H1 (cell line): ENCODE data around the gene RASGEF1B. TPM values are rescaled to one million over a fixed set of nuclear protein-coding genes. Genes with fewer than 3 reads are reported as not detected.

Experiments used
- CTCF ChIA-PET: fragments of 300-600 bp; sonication (Branson Sonifier 250); formaldehyde crosslinking; loops from one replicate; lab custom pipeline; 2021; ENCODE audit not compliant: partially characterized antibody; lab: Charles Lee
- POLR2A ChIA-PET: fragments of 300-600 bp; sonication (Branson Sonifier 250); formaldehyde crosslinking; loops from one replicate; lab custom pipeline; 2021; ENCODE audit warnings: inconsistent platforms; ENCODE audit not compliant: partially characterized antibody; lab: Charles Lee
- DNase-seq, 2 experiments: peaks; one replicate each; pipeline versions ENCODE4 v3.0.0 to v3.0.0-alpha.2; 2010 to 2022; ENCODE audit warnings: low spot score in 2 of 2, low read depth in 1 of 2, mixed read lengths in 1 of 2
- FAIRE-seq: peaks from 2 replicates; lab custom pipeline; 2011; peaks lifted over from hg19 to GRCh38; lab: Jason Lieb, UNC
- H2AFZ ChIP-seq: 2 replicates; pipeline ENCODE4 v1.8.1; 2012; ENCODE audit warnings: low read length, inconsistent platforms
- H2AK5ac ChIP-seq: 2 replicates; pipeline ENCODE4 v1.6.1; 2013; ENCODE audit warnings: low read depth, low read length
- H2BK120ac ChIP-seq: replicated peaks from 2 replicates; pipeline ENCODE3; 2013; ENCODE audit warnings: low read depth, low read length, inconsistent platforms
- H2BK12ac ChIP-seq: 2 replicates; pipeline ENCODE4 v1.6.1; 2013; ENCODE audit warnings: low read depth, low read length
- H2BK15ac ChIP-seq: 2 replicates; pipeline ENCODE4 v1.6.1; 2013; ENCODE audit warnings: low read length
- H2BK20ac ChIP-seq: 2 replicates; pipeline ENCODE4 v1.6.1; 2013; ENCODE audit warnings: low read length
- H2BK5ac ChIP-seq: 2 replicates; pipeline ENCODE4 v1.6.1; 2013; ENCODE audit warnings: low read depth, low read length
- H3K14ac ChIP-seq: 2 replicates; pipeline ENCODE4 v1.6.1; 2013; ENCODE audit warnings: inconsistent platforms; ENCODE audit not compliant: insufficient read length
- H3K18ac ChIP-seq: 2 replicates; pipeline ENCODE4 v1.6.1; 2013; ENCODE audit warnings: low read length; ENCODE audit errors: extremely low read depth
- H3K23ac ChIP-seq: 2 replicates; pipeline ENCODE4 v1.6.1; 2013; ENCODE audit warnings: inconsistent platforms; ENCODE audit not compliant: insufficient read length
- H3K23me2 ChIP-seq: 2 replicates; pipeline ENCODE4 v1.6.1; 2013; ENCODE audit warnings: low read depth, low read length
- H3K27ac ChIP-seq: 2 replicates; pipeline ENCODE4 v1.6.1; 2011; ENCODE audit warnings: low read depth, low read length, inconsistent platforms
- H3K27me3 ChIP-seq, 4 experiments: replicated peaks in 1 of 4; 1 replicate in 1 of 4; 2 replicates in 3 of 4; pipeline versions ENCODE4 v1.6.1 to v1.8.1; 2011 to 2013; ENCODE audit warnings: low read length in 3 of 4, mild to moderate bottlenecking in 3 of 4, inconsistent platforms in 2 of 4, mixed read lengths in 2 of 4, moderate library complexity in 1 of 4; ENCODE audit not compliant: control insufficient read depth in 3 of 4, insufficient read depth in 3 of 4; ENCODE audit errors: extremely low read depth in 1 of 4
- H3K36me3 ChIP-seq, 4 experiments: 2 replicates each; pipeline versions ENCODE4 v1.6.1 to v1.8.1; 2011 to 2013; ENCODE audit warnings: mild to moderate bottlenecking in 4 of 4, low read length in 3 of 4, moderate library complexity in 2 of 4, control low read depth in 1 of 4, inconsistent platforms in 1 of 4; ENCODE audit not compliant: insufficient read depth in 4 of 4, control insufficient read depth in 2 of 4
- H3K4ac ChIP-seq: replicated peaks from 2 replicates; pipeline ENCODE3; 2013; ENCODE audit warnings: low read length, low read depth, mixed read lengths, inconsistent platforms; ENCODE audit not compliant: insufficient read length
- H3K4me1 ChIP-seq, 4 experiments: replicated peaks in 1 of 4; 1 replicate in 1 of 4; 2 replicates in 3 of 4; pipeline versions ENCODE4 v1.6.1 to v1.8.1; 2011 to 2013; ENCODE audit warnings: low read length in 3 of 4, inconsistent platforms in 2 of 4, mixed read lengths in 1 of 4; ENCODE audit not compliant: insufficient read depth in 4 of 4, control insufficient read depth in 3 of 4
- H3K4me2 ChIP-seq, 2 experiments: 2 replicates each; pipeline versions ENCODE4 v1.6.1 to v1.8.1; 2011 to 2013; ENCODE audit warnings: low read depth in 2 of 2, low read length in 2 of 2, control low read depth in 1 of 2, inconsistent platforms in 1 of 2, mild to moderate bottlenecking in 1 of 2; ENCODE audit not compliant: insufficient read depth in 1 of 2
- H3K4me3 ChIP-seq, 4 experiments: fragments of 200-600, 300-600 bp in 1 of 4; sonication (generic), shearing (Covaris generic), sonication (Bioruptor Twin) in 1 of 4; 2 replicates each; pipeline versions ENCODE4 v1.5.1 to v1.8.1; 2011 to 2016; ENCODE audit warnings: low read length in 4 of 4, low read depth in 3 of 4, control low read depth in 2 of 4, inconsistent platforms in 2 of 4, mild to moderate bottlenecking in 2 of 4, mixed read lengths in 1 of 4, moderate library complexity in 1 of 4; ENCODE audit not compliant: insufficient read depth in 2 of 4; ENCODE audit errors: extremely low read depth in 1 of 4
- H3K56ac ChIP-seq: replicated peaks from 2 replicates; pipeline ENCODE3; 2013; ENCODE audit warnings: low read depth, mild to moderate bottlenecking, mixed read lengths, low read length, inconsistent platforms; ENCODE audit not compliant: insufficient read length
- H3K79me1 ChIP-seq: 2 replicates; pipeline ENCODE4 v1.6.1; 2013; ENCODE audit warnings: low read depth, low read length, control low read depth
- H3K79me2 ChIP-seq, 2 experiments: 2 replicates each; pipeline versions ENCODE4 v1.6.1 to v1.8.1; 2012 to 2013; ENCODE audit warnings: low read length in 2 of 2, mild to moderate bottlenecking in 2 of 2, inconsistent platforms in 1 of 2; ENCODE audit not compliant: insufficient read depth in 2 of 2, control insufficient read depth in 1 of 2
- H3K9ac ChIP-seq, 4 experiments: replicated peaks in 1 of 4; 1 replicate in 1 of 4; 2 replicates in 3 of 4; pipeline versions ENCODE4 v1.6.1 to v1.8.1; 2011 to 2013; ENCODE audit warnings: low read depth in 3 of 4, low read length in 3 of 4, control low read depth in 2 of 4, mild to moderate bottlenecking in 2 of 4, moderate library complexity in 2 of 4, inconsistent platforms in 1 of 4; ENCODE audit errors: extremely low read depth in 1 of 4
- H3K9me3 ChIP-seq, 2 experiments: 2 replicates each; pipeline versions ENCODE4 v1.6.1 to v1.8.1; 2012 to 2013; ENCODE audit warnings: mild to moderate bottlenecking in 2 of 2, moderate library complexity in 2 of 2, control low read depth in 1 of 2, inconsistent platforms in 1 of 2, low read depth in 1 of 2, low read length in 1 of 2, mixed read lengths in 1 of 2; ENCODE audit not compliant: insufficient read depth in 2 of 2
- H4K20me1 ChIP-seq, 2 experiments: replicated peaks in 1 of 2; 2 replicates each; pipeline versions ENCODE3 to v1.8.1; 2011 to 2013; ENCODE audit warnings: inconsistent platforms in 2 of 2, low read length in 2 of 2, mild to moderate bottlenecking in 1 of 2; ENCODE audit not compliant: insufficient read depth in 2 of 2, control insufficient read depth in 1 of 2
- H4K5ac ChIP-seq: 2 replicates; pipeline ENCODE4 v1.6.1; 2013; ENCODE audit warnings: low read length, low read depth, mixed read lengths, inconsistent platforms; ENCODE audit not compliant: insufficient read length
- H4K8ac ChIP-seq: 2 replicates; pipeline ENCODE4 v1.8.0; 2013; ENCODE audit warnings: mild to moderate bottlenecking, moderate library complexity, low read length, inconsistent platforms; ENCODE audit not compliant: insufficient read depth; ENCODE audit errors: extremely low read depth
- H4K91ac ChIP-seq: replicated peaks from 2 replicates; pipeline ENCODE3; 2013; ENCODE audit warnings: low read length, mixed read lengths, inconsistent platforms; ENCODE audit not compliant: insufficient read length
- ASH2L ChIP-seq: fragments of 200-600, 300-600 bp; sonication (generic); IDR thresholded peaks from one replicate; pipeline ENCODE4 v1.7.1; 2017; ENCODE audit warnings: low read length
- CHD2 ChIP-seq: IDR thresholded peaks from 2 replicates; pipeline ENCODE4 v1.6.1; 2012; ENCODE audit warnings: low read length, improper control_type of control experiment
- GABPA ChIP-seq: IDR thresholded peaks from 2 replicates; pipeline ENCODE4 v1.6.1; 2011; ENCODE audit warnings: mild to moderate bottlenecking, low read length, moderate library complexity, borderline replicate concordance; ENCODE audit not compliant: insufficient read depth
- HDAC6 ChIP-seq: IDR thresholded peaks from one replicate; pipeline ENCODE4 v1.7.1; 2012; ENCODE audit warnings: low read depth, mild to moderate bottlenecking, inconsistent platforms, low read length, moderate library complexity
- KDM4A ChIP-seq: IDR thresholded peaks from one replicate; pipeline ENCODE4 v1.7.1; 2012; ENCODE audit warnings: low read depth, mild to moderate bottlenecking, moderate library complexity, low read length, inconsistent platforms; ENCODE audit not compliant: severe bottlenecking
- POLR2A ChIP-seq, 2 experiments: IDR thresholded peaks; 1 replicate in 1 of 2; 2 replicates in 1 of 2; pipeline ENCODE4 v1.6.1; 2011; ENCODE audit warnings: low read depth in 2 of 2, low read length in 2 of 2, mild to moderate bottlenecking in 2 of 2; ENCODE audit errors: control extremely low read depth in 1 of 2
- SIN3A ChIP-seq, 2 experiments: IDR thresholded peaks in 1 of 2; conservative IDR thresholded peaks in 1 of 2; 2 replicates each; pipeline ENCODE4 v1.6.1; 2011 to 2012; ENCODE audit warnings: low read length in 2 of 2, improper control_type of control experiment in 1 of 2, low read depth in 1 of 2, mild to moderate bottlenecking in 1 of 2
- SP1 ChIP-seq: IDR thresholded peaks from 2 replicates; pipeline ENCODE4 v1.6.1; 2011; ENCODE audit warnings: low read depth, low read length
- TAF1 ChIP-seq: IDR thresholded peaks from 2 replicates; pipeline ENCODE4 v1.6.1; 2011; ENCODE audit warnings: mild to moderate bottlenecking, low read depth, low read length
- TEAD4 ChIP-seq: IDR thresholded peaks from 2 replicates; pipeline ENCODE4 v1.6.1; 2012; ENCODE audit warnings: low read depth, low read length, inconsistent platforms, mixed read lengths
- YY1 ChIP-seq: IDR thresholded peaks from 2 replicates; pipeline ENCODE4 v1.6.1; 2011; ENCODE audit warnings: low read depth, mild to moderate bottlenecking, low read length
- WGBS, 2 experiments: shearing (Covaris generic) in 1 of 2; methylation state at CpG; one replicate each; pipeline versions ENCODE4 v1.1.6 to v1.1.7; 2013 to 2015; ENCODE audit warnings: low lambda C conversion rate in 2 of 2, mixed read lengths in 2 of 2, inconsistent platforms in 1 of 2, low coverage in 1 of 2, missing lambda C conversion rate in 1 of 2; ENCODE audit not compliant: insufficient replicate concordance in 2 of 2, insufficient coverage in 1 of 2, insufficient read length in 1 of 2; ENCODE audit errors: extremely low coverage in 1 of 2, missing lambda C conversion rate in 1 of 2; 5-methylcytosine and 5-hydroxymethylcytosine counted together
- polyA plus RNA-seq, 7 experiments: library from polyadenylated mRNA; depleted of rRNA in 3 of 7; stranded (reverse) in 5 of 7; unstranded in 2 of 7; fragments of >200 nt in 5 of 7; fragments of 200-250 nt in 2 of 7; gene quantifications; 1 replicate in 5 of 7; 2 replicates in 1 of 7; 4 replicates in 1 of 7; pipeline versions ENCODE4 v1.2.1 to v1.2.3, GENCODE V29; 2011 to 2013; ENCODE audit warnings: missing spikeins in 2 of 7, mixed read lengths in 2 of 7
- total RNA-seq: library from RNA; stranded (reverse); fragmentation: NEBNext Ultra II Directional; extraction: Animal tissue kit (Norgen Biotek cat#: 25700); gene quantifications from 2 replicates; pipeline ENCODE4 v1.2.1, GENCODE V29; 2021
- TF ChIP-seq, protein P1 (sequence below): IDR thresholded peaks from 2 replicates; pipeline ENCODE4 v1.6.1; 2012; ENCODE audit warnings: inconsistent platforms
- TF ChIP-seq, protein P2 (sequence below): IDR thresholded peaks from 2 replicates; pipeline ENCODE4 v1.6.1; 2011; ENCODE audit warnings: low read depth, mild to moderate bottlenecking, low read length; ENCODE audit not compliant: insufficient read depth

Gene RASGEF1B
- total and polyA plus RNA-seq, 2 of the 8 experiments (the other 6 are each of a cell fraction or from before 2014, with no cell fraction given) = 1.6 to 4.7 TPM

DNA sequence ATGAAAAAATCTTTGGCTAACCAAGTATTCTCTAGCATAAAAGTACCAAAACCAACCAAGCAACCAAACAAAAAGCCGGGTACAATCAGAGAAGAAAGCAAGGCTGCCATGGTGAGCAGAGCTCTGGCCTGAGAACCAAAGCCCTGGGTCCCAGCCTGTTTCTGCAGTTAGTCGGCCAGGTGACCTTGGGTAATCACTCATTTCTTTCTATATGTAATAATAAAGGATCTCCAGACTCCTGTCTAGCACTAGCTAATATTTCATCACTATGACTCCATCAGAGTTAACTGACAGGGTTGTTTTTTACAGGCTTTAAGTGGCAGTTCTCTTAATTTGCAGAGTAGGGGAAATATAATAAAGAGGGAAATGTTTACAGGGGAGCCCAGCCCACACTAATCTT, 34.0 kb upstream of the RASGEF1B start:
- no peaks in the 10 kb centered on the region for H3K9me3 ChIP-seq
- no peaks in the 10 kb centered on the region; a peak in 1 of 8 replicates for H3K36me3 ChIP-seq
- no peak overlapping the region for H3K18ac ChIP-seq
- ChIA-PET CTCF (interaction anchor here (0.9 to 1.0 kb wide), 2 partner anchors 38 to 59 kb away, joined by 3 read pairs; no protein-coding TSS in a partner anchor), POLR2A (interaction anchor here (0.6 kb wide), 1 partner anchor 12 kb away, joined by 4 read pairs; no protein-coding TSS in a partner anchor)
- peaks cover 4% of the 10 kb centered on the region; the same call in 1 of the 2 replicates for H3K23me2 ChIP-seq
- H3K14ac ChIP-seq = no peak overlapping the region
- H2BK15ac ChIP-seq = no peak overlapping the region
- no peaks in the 10 kb centered on the region for H3K79me1 ChIP-seq
- H3K27me3 ChIP-seq = no peaks in the 10 kb centered on the region
- no peaks in the 10 kb centered on the region for H4K20me1 ChIP-seq
- FAIRE-seq (no peak), DNase-seq (no peak)
- H3K4ac ChIP-seq = no peak overlapping the region
- no peak overlapping the region for H3K27ac ChIP-seq
- H3K4me2 ChIP-seq = no peak overlapping the region
- no peak overlapping the region for H3K4me3 ChIP-seq
- no peak overlapping the region for H2BK20ac ChIP-seq
- no peak overlapping the region for H2BK5ac ChIP-seq
- H2BK120ac ChIP-seq = no peak overlapping the region
- no peak overlapping the region for H3K56ac ChIP-seq
- no peak overlapping the region for H2AK5ac ChIP-seq
- no peaks in the 10 kb centered on the region for H3K4me1 ChIP-seq
- no peak overlapping the region for H2AFZ ChIP-seq
- H4K91ac ChIP-seq = no peak overlapping the region
- no peak overlapping the region for H3K9ac ChIP-seq
- H2BK12ac ChIP-seq = no peak overlapping the region
- 81% methylated on average over 2 of the region's 2 CpGs; no CpG with 5 or more reads in 1 of the 2 experiments for WGBS, 2 experiments
- no peak overlapping the region for H4K5ac ChIP-seq
- no peak overlapping the region for H4K8ac ChIP-seq
- no peaks in the 10 kb centered on the region for H3K79me2 ChIP-seq
- no peak overlapping the region for H3K23ac ChIP-seq
- TF ChIP-seq GABPA (no peak), TEAD4 (no peak), ASH2L (no peak), TAF1 (no peak), POLR2A (IDR thresholded peaks at IDR 0.05; ENCODE audit: control extremely low read depth in 1 of 2, low read depth in 2 of 2, low read length in 2 of 2) (no peak), HDAC6 (no peak), SIN3A (conservative IDR thresholded peaks at IDR 0.05 in 1 of 2, IDR thresholded peaks at IDR 0.05 in 1 of 2; ENCODE audit: low read depth in 1 of 2, low read length in 2 of 2) (no peak), KDM4A (no peak), YY1 (no peak), SP1 (no peak), CHD2 (no peak)
- TF ChIP-seq, protein P1, sequence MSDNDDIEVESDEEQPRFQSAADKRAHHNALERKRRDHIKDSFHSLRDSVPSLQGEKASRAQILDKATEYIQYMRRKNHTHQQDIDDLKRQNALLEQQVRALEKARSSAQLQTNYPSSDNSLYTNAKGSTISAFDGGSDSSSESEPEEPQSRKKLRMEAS = no peak
- TF ChIP-seq, protein P2, sequence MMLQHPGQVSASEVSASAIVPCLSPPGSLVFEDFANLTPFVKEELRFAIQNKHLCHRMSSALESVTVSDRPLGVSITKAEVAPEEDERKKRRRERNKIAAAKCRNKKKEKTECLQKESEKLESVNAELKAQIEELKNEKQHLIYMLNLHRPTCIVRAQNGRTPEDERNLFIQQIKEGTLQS = no peak
